GM12878 (cell line): ENCODE measurements around the gene RBM26. TPM values are rescaled to one million over a fixed set of nuclear protein-coding genes. Genes with fewer than 3 reads are reported as not detected.

Source experiments
- ATAC-seq: fragments of 200-7000 bp; cut with Tn5 transposase; 3 replicates; pipeline ENCODE4 v1.9.1; 2020; ENCODE audit warnings: mild to moderate bottlenecking, moderate library complexity
- BruUV-seq: library from RNA; stranded (reverse); fragments of 400-500 nt; replicated peaks from 2 replicates; lab custom pipeline; 2021; lab: Mats Ljungman, UMichigan
- CTCF ChIA-PET: fragments of 300-600 bp; sonication (Branson Sonifier 250); formaldehyde crosslinking; extraction: SDS; loops from one replicate; lab custom pipeline; 2021; ENCODE audit warnings: inconsistent platforms; lab: Yijun Ruan, JAX
- POLR2A ChIA-PET: fragments of 350-600 bp; formaldehyde crosslinking; extraction: SDS; loops from one replicate; lab custom pipeline; 2021; ENCODE audit warnings: inconsistent platforms; lab: Charles Lee
- RAD21 ChIA-PET: fragments of 300-600 bp; sonication (Branson Sonifier 250); formaldehyde crosslinking; loops from one replicate; lab custom pipeline; 2023; ENCODE audit warnings: antibody characterized with exemption; ENCODE audit not compliant: unreplicated experiment; lab: Charles Lee
- SMC1A ChIA-PET: fragments of 300-600 bp; sonication (Branson Sonifier 250); formaldehyde crosslinking; loops from one replicate; lab custom pipeline; 2023; ENCODE audit not compliant: unreplicated experiment, uncharacterized antibody; lab: Charles Lee
- DNase-seq: peaks from one replicate; pipeline ENCODE4 v3.0.0-alpha.2; 2011; ENCODE audit warnings: low read depth, low spot score
- FAIRE-seq: peaks from 3 replicates; lab custom pipeline; 2011; peaks lifted over from hg19 to GRCh38; lab: Jason Lieb, UNC
- H2AFZ ChIP-seq: 2 replicates; pipeline ENCODE4 v1.6.0; 2011; ENCODE audit warnings: low read depth, low read length, control low read depth; ENCODE audit not compliant: control insufficient read depth
- H3K27ac ChIP-seq: 2 replicates; pipeline ENCODE4 v1.5.1; 2011; ENCODE audit warnings: control low read depth; ENCODE audit not compliant: control insufficient read depth, insufficient read depth
- H3K27me3 ChIP-seq, 2 experiments: replicated peaks in 1 of 2; 2 replicates each; pipeline versions ENCODE4 v1.6.0 to v1.6.1; 2011; ENCODE audit warnings: low read length in 1 of 2; ENCODE audit not compliant: control insufficient read depth in 2 of 2, insufficient read depth in 2 of 2
- H3K36me3 ChIP-seq, 2 experiments: 2 replicates each; pipeline ENCODE4 v1.5.1; 2011; ENCODE audit warnings: low read length in 1 of 2; ENCODE audit not compliant: control insufficient read depth in 2 of 2, insufficient read depth in 2 of 2
- H3K4me1 ChIP-seq: 2 replicates; pipeline ENCODE4 v1.6.1; 2011; ENCODE audit warnings: mild to moderate bottlenecking, low read length, moderate library complexity, mixed read lengths; ENCODE audit not compliant: control insufficient read depth, insufficient read depth
- H3K4me2 ChIP-seq: 2 replicates; pipeline ENCODE4 v1.6.0; 2011; ENCODE audit warnings: control low read depth; ENCODE audit not compliant: control insufficient read depth, insufficient read depth
- H3K4me3 ChIP-seq: fragments of 200-600 bp; sonication (generic); 2 replicates; pipeline ENCODE4 v1.5.1; 2016
- H3K79me2 ChIP-seq: 2 replicates; pipeline ENCODE4 v1.6.0; 2011; ENCODE audit warnings: low read length; ENCODE audit not compliant: control insufficient read depth, insufficient read depth
- H3K9ac ChIP-seq: 2 replicates; pipeline ENCODE4 v1.8.0; 2011; ENCODE audit warnings: low read length, control low read depth, mixed read lengths; ENCODE audit not compliant: control insufficient read depth, insufficient read depth
- H3K9me3 ChIP-seq: replicated peaks from 3 replicates; pipeline ENCODE4 v1.5.1; 2011; ENCODE audit warnings: mild to moderate bottlenecking, low read length; ENCODE audit not compliant: control insufficient read depth, insufficient read depth
- H4K20me1 ChIP-seq: 2 replicates; pipeline ENCODE4 v1.6.0; 2011; ENCODE audit not compliant: control insufficient read depth, insufficient read depth
- ATF3 ChIP-seq: IDR thresholded peaks from 2 replicates; pipeline ENCODE4 v1.6.1; 2011; ENCODE audit warnings: low read depth, mild to moderate bottlenecking, low read length, moderate library complexity, borderline replicate concordance; ENCODE audit errors: extremely low read depth
- CUX1 ChIP-seq: IDR thresholded peaks from 2 replicates; pipeline ENCODE4 v1.6.1; 2012; ENCODE audit warnings: improper control_type of control experiment, low read depth, low read length; ENCODE audit not compliant: insufficient replicate concordance
- E2F8 ChIP-seq: fragments of 450-650 bp; IDR thresholded peaks from 2 replicates; pipeline ENCODE4 v1.6.1; 2018; ENCODE audit warnings: mild to moderate bottlenecking, low read depth, moderate library complexity; ENCODE audit not compliant: partially characterized antibody
- MEF2A ChIP-seq: IDR thresholded peaks from 2 replicates; pipeline ENCODE4 v1.6.1; 2011; ENCODE audit warnings: low read depth, mild to moderate bottlenecking, low read length, moderate library complexity; ENCODE audit not compliant: insufficient read depth
- SRF ChIP-seq, 2 experiments: IDR thresholded peaks; 2 replicates each; pipeline ENCODE4 v1.6.1; 2011; ENCODE audit warnings: low read depth in 2 of 2, low read length in 2 of 2, mild to moderate bottlenecking in 1 of 2, moderate library complexity in 1 of 2
- STAT3 ChIP-seq: IDR thresholded peaks from 2 replicates; pipeline ENCODE4 v1.6.1; 2011; ENCODE audit warnings: low read depth, low read length, improper control_type of control experiment
- TCF3 ChIP-seq: IDR thresholded peaks from 2 replicates; pipeline ENCODE4 v1.6.1; 2012; ENCODE audit warnings: low read depth, mild to moderate bottlenecking, low read length, borderline replicate concordance; ENCODE audit not compliant: insufficient read depth
- USF1 ChIP-seq: IDR thresholded peaks from 2 replicates; pipeline ENCODE4 v1.6.1; 2011; ENCODE audit warnings: borderline replicate concordance, low read depth, mild to moderate bottlenecking, moderate library complexity, mixed read lengths, low read length; ENCODE audit not compliant: insufficient read depth; ENCODE audit errors: extremely low read length
- WRNIP1 ChIP-seq: IDR thresholded peaks from 2 replicates; pipeline ENCODE4 v1.6.1; 2011; ENCODE audit warnings: low read depth, low read length, improper control_type of control experiment, borderline replicate concordance
- WGBS: methylation state at CpG from one replicate; pipeline ENCODE4 v1.1.6; 2016; ENCODE audit warnings: low lambda C conversion rate; ENCODE audit not compliant: insufficient replicate concordance, insufficient coverage; ENCODE audit errors: missing lambda C conversion rate; 5-methylcytosine and 5-hydroxymethylcytosine counted together
- in situ Hi-C: fragments of 300-500 bp; cut with MboI; formaldehyde crosslinking; loops from 9 replicates; pipeline ENCODE4 v1.14.3; 2018; ENCODE audit warnings: mixed read lengths
- intact Hi-C: fragments of 100-400 bp; cut with micrococcal nuclease; formaldehyde crosslinking; loops from one replicate; pipeline ENCODE4 v1.14.2; 2022; ENCODE audit not compliant: unreplicated experiment
- polyA plus RNA-seq, 11 experiments: library from polyadenylated mRNA; depleted of rRNA in 4 of 11; unstranded in 6 of 11; stranded (reverse) in 5 of 11; fragments of >200 nt; fragmentation: Nextera tagmentation in 4 of 11; fragmentation: Illumina TruSeq in 1 of 11; extraction: Ambion mirVana in 4 of 11; extraction: Trizol in 1 of 11; gene quantifications; 1 replicate in 1 of 11; 2 replicates in 10 of 11; pipeline versions ENCODE4 v1.2.1 to v1.2.3, GENCODE V29; 2011 to 2016; ENCODE audit warnings: inconsistent platforms in 2 of 11, missing spikeins in 2 of 11, low read depth in 1 of 11
- total RNA-seq, 4 experiments: library from RNA; depleted of rRNA in 3 of 4; stranded (reverse); fragments of >200 nt in 3 of 4; fragmentation: Illumina TruSeq in 1 of 4; extraction: Trizol in 1 of 4; gene quantifications; 2 replicates each; pipeline versions ENCODE4 v1.2.1 to v1.2.3, GENCODE V29; 2013 to 2021

RBM26 gene
- total and polyA plus RNA-seq, 10 of the 15 experiments (the other 5 are each of a cell fraction or from before 2014, with no cell fraction given), result 17.6 to 71.3 (median 38.9) TPM

- in situ Hi-C loops (no loop called here), intact Hi-C loops (no loop called here)
- H3K79me2 ChIP-seq, result no peaks in the 10 kb centered on the region
- ATAC-seq (no peak), DNase-seq (no peak), FAIRE-seq (no peak)
- no peaks in the 10 kb centered on the region for H4K20me1 ChIP-seq
- RAD21 ChIA-PET, result no interaction called here
- no peaks in the 10 kb centered on the region for H3K4me1 ChIP-seq
- CTCF ChIA-PET, result no interaction called here
- no peaks in the 10 kb centered on the region for H3K9me3 ChIP-seq
- H3K4me2 ChIP-seq, result no peak overlapping the region
- H3K27ac ChIP-seq, result no peak overlapping the region
- H3K4me3 ChIP-seq, result no peak overlapping the region
- no peak for TF ChIP-seq WRNIP1
- no peak for TF ChIP-seq CUX1
- TF ChIP-seq TCF3, result no peak
- no peak for TF ChIP-seq STAT3
- no peak for TF ChIP-seq E2F8
- TF ChIP-seq SRF (IDR thresholded peaks at IDR 0.05; ENCODE audit: low read depth in 2 of 2, low read length in 2 of 2), result no peak
- no peak for TF ChIP-seq USF1
- TF ChIP-seq MEF2A, result no peak
- no peak for TF ChIP-seq ATF3
- no TSS peak for BruUV-seq
- no peak overlapping the region for H2AFZ ChIP-seq
- H3K27me3 ChIP-seq, result no peaks in the 10 kb centered on the region
- SMC1A ChIA-PET, result interaction anchor here (1.6 kb wide), 1 partner anchor 10 kb away, joined by 4 read pairs; no protein-coding TSS in a partner anchor
- H3K36me3 ChIP-seq, result peaks cover 1 to 17% of the 10 kb centered on the region in 2 experiments; a peak in 3 of 4 replicates
- H3K9ac ChIP-seq, result no peak overlapping the region
- POLR2A ChIA-PET, result no interaction called here
- 100% methylated on average over 1 of the region's 1 CpG for WGBS
Observed at GRCh38 chr13:79341202-79341601, 64.9 kb downstream of the RBM26 start.
